ENCODE measurements around the gene PCDHGB5. TPM values are rescaled to one million over a fixed set of nuclear protein-coding genes. Genes with fewer than 3 reads are reported as not detected.
"Not testable (repeated sequence)": the region's sequence is repeated elsewhere in the genome, so short reads cannot be mapped to it uniquely, and the experiment has no call there.

The PCDHGB5 gene
- total RNA-seq, 1 donor from 2014 or later, result 6.5 TPM

- TF ChIP-seq, protein P1, sequence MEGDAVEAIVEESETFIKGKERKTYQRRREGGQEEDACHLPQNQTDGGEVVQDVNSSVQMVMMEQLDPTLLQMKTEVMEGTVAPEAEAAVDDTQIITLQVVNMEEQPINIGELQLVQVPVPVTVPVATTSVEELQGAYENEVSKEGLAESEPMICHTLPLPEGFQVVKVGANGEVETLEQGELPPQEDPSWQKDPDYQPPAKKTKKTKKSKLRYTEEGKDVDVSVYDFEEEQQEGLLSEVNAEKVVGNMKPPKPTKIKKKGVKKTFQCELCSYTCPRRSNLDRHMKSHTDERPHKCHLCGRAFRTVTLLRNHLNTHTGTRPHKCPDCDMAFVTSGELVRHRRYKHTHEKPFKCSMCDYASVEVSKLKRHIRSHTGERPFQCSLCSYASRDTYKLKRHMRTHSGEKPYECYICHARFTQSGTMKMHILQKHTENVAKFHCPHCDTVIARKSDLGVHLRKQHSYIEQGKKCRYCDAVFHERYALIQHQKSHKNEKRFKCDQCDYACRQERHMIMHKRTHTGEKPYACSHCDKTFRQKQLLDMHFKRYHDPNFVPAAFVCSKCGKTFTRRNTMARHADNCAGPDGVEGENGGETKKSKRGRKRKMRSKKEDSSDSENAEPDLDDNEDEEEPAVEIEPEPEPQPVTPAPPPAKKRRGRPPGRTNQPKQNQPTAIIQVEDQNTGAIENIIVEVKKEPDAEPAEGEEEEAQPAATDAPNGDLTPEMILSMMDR (conservative IDR thresholded peaks at IDR 0.05; ENCODE audit: low read depth, low read length), result peak; percentile 80
- peak within 1 kb of the TSS; percentile 55 for H3K4me3 ChIP-seq (ENCODE audit: low read depth, low read length)
Observed at GRCh38 chr5:141417494-141418172, 19.9 kb downstream of the PCDHGB5 start, which contains the start of gene PCDHGB7. Gene PCDHGB7 (plus strand): TSS chr5:141417677. CDS start chr5:141417860, 183 bp downstream.

DNA sequence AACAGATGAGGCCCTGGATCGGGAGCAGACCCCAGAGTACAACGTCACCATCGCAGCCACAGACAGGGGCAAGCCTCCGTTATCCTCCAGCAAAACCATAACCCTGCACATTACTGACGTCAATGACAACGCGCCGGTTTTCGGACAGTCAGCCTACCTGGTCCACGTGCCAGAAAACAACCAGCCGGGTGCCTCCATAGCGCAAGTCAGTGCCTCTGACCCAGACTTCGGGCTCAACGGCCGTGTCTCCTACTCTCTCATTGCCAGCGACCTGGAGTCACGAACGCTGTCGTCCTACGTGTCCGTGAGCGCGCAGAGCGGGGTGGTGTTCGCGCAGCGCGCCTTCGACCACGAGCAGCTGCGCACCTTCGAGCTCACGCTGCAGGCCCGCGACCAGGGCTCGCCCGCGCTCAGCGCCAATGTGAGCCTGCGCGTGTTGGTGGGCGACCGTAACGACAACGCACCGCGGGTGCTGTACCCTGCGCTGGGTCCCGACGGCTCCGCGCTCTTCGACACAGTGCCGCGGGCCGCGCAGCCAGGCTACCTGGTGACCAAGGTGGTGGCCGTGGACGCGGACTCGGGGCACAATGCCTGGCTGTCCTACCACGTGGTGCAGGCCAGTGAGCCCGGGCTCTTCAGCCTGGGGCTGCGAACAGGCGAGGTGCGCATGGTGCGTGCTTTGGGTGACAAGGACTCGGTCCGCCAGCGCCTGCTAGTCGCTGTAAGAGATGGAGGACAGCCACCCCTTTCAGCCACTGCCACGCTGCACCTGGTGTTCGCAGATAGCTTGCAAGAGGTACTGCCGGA, 21.5 kb downstream of the PCDHGB5 start:
- no peak overlapping the region for H3K4me3 ChIP-seq (ENCODE audit: low read depth, low read length)
- TF ChIP-seq, protein P1 (conservative IDR thresholded peaks at IDR 0.05; ENCODE audit: low read depth, low read length), result no peak
- DNase-seq (ENCODE audit: low read depth), result no peak

More at GRCh38 chr5:141417494-141418172, 19.9 kb downstream of the PCDHGB5 start, which contains the start of gene PCDHGB7:
- DNase-seq (ENCODE audit: low read depth), result not testable (repeated sequence)

- TF ChIP-seq, protein P1 (conservative IDR thresholded peaks at IDR 0.05; ENCODE audit: low read depth, low read length), result peak; percentile 52
- DNase-seq (ENCODE audit: low read depth), result no peak
- peak within 1 kb of the TSS; percentile 46 for H3K4me3 ChIP-seq (ENCODE audit: low read depth, low read length)
Observed at GRCh38 chr5:141420855-141421488, 23.2 kb downstream of the PCDHGB5 start, which contains the start of gene PCDHGA11. Gene PCDHGA11 (plus strand): TSS chr5:141421051. CDS start chr5:141421228, 177 bp downstream.

GRCh38 chr5:141421489-141421855, 23.7 kb downstream of the PCDHGB5 start:
- TF ChIP-seq, protein P1 (conservative IDR thresholded peaks at IDR 0.05; ENCODE audit: low read depth, low read length), result no peak
- H3K4me3 ChIP-seq (ENCODE audit: low read depth, low read length), result peak overlapping the region; percentile 46
- DNase-seq (ENCODE audit: low read depth), result no peak

DNA sequence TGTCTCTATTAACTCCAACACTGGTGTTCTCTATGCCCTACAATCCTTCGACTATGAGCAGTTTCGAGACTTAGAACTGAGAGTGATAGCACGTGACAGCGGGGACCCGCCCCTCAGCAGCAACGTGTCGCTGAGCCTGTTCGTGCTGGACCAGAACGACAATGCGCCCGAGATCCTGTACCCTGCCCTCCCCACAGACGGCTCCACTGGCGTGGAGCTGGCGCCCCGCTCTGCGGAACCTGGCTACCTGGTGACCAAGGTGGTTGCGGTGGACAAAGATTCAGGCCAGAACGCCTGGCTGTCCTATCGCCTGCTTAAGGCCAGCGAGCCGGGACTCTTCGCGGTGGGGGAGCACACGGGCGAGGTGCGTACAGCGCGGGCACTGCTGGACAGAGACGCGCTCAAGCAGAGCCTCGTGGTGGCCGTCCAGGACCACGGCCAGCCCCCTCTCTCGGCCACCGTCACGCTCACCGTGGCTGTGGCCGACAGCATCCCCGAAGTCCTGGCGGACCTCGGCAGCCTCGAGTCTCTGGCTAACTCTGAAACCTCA, 25.1 kb downstream of the PCDHGB5 start:
- TF ChIP-seq, protein P1 (conservative IDR thresholded peaks at IDR 0.05; ENCODE audit: low read depth, low read length), result no peak
- no peak overlapping the region for H3K4me3 ChIP-seq (ENCODE audit: low read depth, low read length)

DNA sequence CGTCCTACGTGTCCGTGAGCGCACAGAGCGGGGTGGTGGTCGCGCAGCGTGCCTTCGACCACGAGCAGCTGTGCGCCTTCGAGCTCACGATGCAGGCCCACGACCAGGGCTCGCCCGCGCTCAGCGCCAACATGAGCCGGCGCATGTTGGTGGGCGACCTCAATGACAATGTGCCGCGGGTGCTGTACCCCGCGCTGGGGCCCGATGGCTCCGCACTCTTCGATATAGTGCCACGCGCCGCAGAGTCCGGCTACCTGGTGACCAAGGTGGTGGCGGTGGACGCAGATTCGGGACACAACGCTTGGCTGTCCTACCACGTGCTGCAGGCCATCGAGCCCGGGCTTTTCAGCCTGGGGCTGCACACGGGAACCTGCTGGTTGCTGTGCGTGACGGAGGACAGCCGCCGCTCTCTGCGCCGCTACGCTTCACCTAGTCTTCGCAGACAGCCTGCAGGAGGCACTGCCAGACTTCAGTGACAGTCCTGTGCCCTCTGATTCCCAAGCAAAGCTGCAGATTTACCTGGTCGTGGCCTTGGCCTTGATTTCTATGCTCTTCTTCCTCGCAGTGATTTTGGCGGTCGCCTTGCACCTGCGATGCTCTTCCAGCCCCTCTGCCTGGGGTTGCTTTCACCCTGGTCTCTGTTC, 30.2 kb downstream of the PCDHGB5 start:
- DNase-seq (ENCODE audit: low read depth), result no peak
- H3K4me3 ChIP-seq (ENCODE audit: low read depth, low read length), result no peak overlapping the region
- TF ChIP-seq, protein P1 (conservative IDR thresholded peaks at IDR 0.05; ENCODE audit: low read depth, low read length), result no peak

More for the DNA sequence above, 25.1 kb downstream of the PCDHGB5 start:
- no peak for DNase-seq (ENCODE audit: low read depth)
